Thoracic aorta (tissue), 2 donors: ENCODE data around the gene ANO7. TPM values are rescaled to one million over a fixed set of nuclear protein-coding genes. Genes with fewer than 3 reads are reported as not detected.

Experiments used
- ATAC-seq: fragments of 150-250 bp; one replicate; pipeline ENCODE4 v1.8.0; 2017; ENCODE audit warnings: low read depth; ENCODE audit not compliant: insufficient number of reproducible peaks, low FRiP score
- DNase-seq: peaks from one replicate; pipeline ENCODE4 v3.0.0-alpha.2; 2020; ENCODE audit warnings: low spot score
- H3K27ac ChIP-seq, 2 donors: fragments of 200-600 bp; sonication (generic); 1 replicate in 1 of 2; 2 replicates in 1 of 2; pipeline ENCODE4 v1.5.1; 2016; ENCODE audit warnings: mild to moderate bottlenecking in 2 of 2, moderate library complexity in 2 of 2
- H3K27me3 ChIP-seq: fragments of 200-600 bp; sonication (generic); replicated peaks from 2 replicates; pipeline ENCODE4 v1.6.0; 2016; ENCODE audit warnings: mild to moderate bottlenecking; ENCODE audit not compliant: insufficient read depth
- H3K36me3 ChIP-seq: fragments of 200-600 bp; sonication (generic); one replicate; pipeline ENCODE4 v1.5.1; 2016
- H3K4me1 ChIP-seq, 2 donors: fragments of 200-600 bp; sonication (generic); 1 replicate in 1 of 2; 2 replicates in 1 of 2; pipeline versions ENCODE4 v1.5.1 to v1.6.0; 2016; ENCODE audit warnings: low read depth in 2 of 2, mild to moderate bottlenecking in 1 of 2; ENCODE audit not compliant: control insufficient read depth in 1 of 2
- H3K4me3 ChIP-seq: fragments of 200-600 bp; sonication (generic); 2 replicates; pipeline ENCODE4 v1.5.1; 2016; ENCODE audit warnings: mild to moderate bottlenecking
- H3K9me3 ChIP-seq: fragments of 200-600 bp; sonication (generic); 2 replicates; pipeline ENCODE4 v1.5.1; 2016
- CTCF ChIP-seq: fragments of 200-600 bp; sonication (generic); IDR thresholded peaks from one replicate; pipeline ENCODE4 v1.5.1; 2019; ENCODE audit warnings: antibody characterized with exemption
- total RNA-seq, 2 donors: library from RNA; depleted of rRNA; stranded (reverse); fragments of >200 nt; gene quantifications; one replicate each; pipeline versions ENCODE4 v1.1.0 to v1.2.3, GENCODE V29; 2016

Gene ANO7
- total RNA-seq, 2 donors from 2014 or later: 0.27 to 1.2 TPM

- Histone ChIP-seq H3K36me3 (peaks cover 62% of the 10 kb centered on the region), H3K9me3 (no peaks in the 10 kb centered on the region), H3K27ac (no peak overlapping the region), H3K4me1 (no peaks in the 10 kb centered on the region), H3K4me3 (no peak overlapping the region), H3K27me3 (no peaks in the 10 kb centered on the region)
- no peak for ATAC-seq
- TF ChIP-seq CTCF: no peak
- no peak for DNase-seq
These were observed 39.1 kb downstream of the ANO7 start for GRCh38 chr2:241227594-241227993.

GRCh38 chr2:241228081-241228859 lies 39.8 kb downstream of the ANO7 start:
- Histone ChIP-seq H3K27ac (no peak overlapping the region), H3K4me3 (no peak overlapping the region), H3K27me3 (no peaks in the 10 kb centered on the region), H3K4me1 (no peaks in the 10 kb centered on the region), H3K36me3 (peaks cover 68% of the 10 kb centered on the region), H3K9me3 (no peaks in the 10 kb centered on the region)
- no peak for TF ChIP-seq CTCF
- no peak for ATAC-seq
- DNase-seq: no peak

GRCh38 chr2:241228860-241229516 lies 40.5 kb downstream of the ANO7 start:
- ATAC-seq (no peak), DNase-seq (no peak)
- Histone ChIP-seq H3K4me3 (no peak overlapping the region), H3K9me3 (no peaks in the 10 kb centered on the region), H3K4me1 (no peaks in the 10 kb centered on the region), H3K36me3 (peaks cover 76% of the 10 kb centered on the region), H3K27ac (no peak overlapping the region), H3K27me3 (no peaks in the 10 kb centered on the region)
- TF ChIP-seq CTCF: no peak

GRCh38 chr2:241229563-241230401 lies 41.3 kb downstream of the ANO7 start:
- H3K4me3 ChIP-seq: no peak overlapping the region
- no peaks in the 10 kb centered on the region for H3K4me1 ChIP-seq
- H3K27me3 ChIP-seq: no peaks in the 10 kb centered on the region
- H3K9me3 ChIP-seq: no peaks in the 10 kb centered on the region
- TF ChIP-seq CTCF: no peak
- no peak overlapping the region for H3K27ac ChIP-seq
- ATAC-seq (no peak), DNase-seq (no peak)
- H3K36me3 ChIP-seq: peaks cover 83% of the 10 kb centered on the region

GRCh38 chr2:241230435-241230834 lies 42.0 kb downstream of the ANO7 start:
- Histone ChIP-seq H3K27me3 (no peaks in the 10 kb centered on the region), H3K36me3 (peaks cover 89% of the 10 kb centered on the region), H3K27ac (no peak overlapping the region), H3K4me3 (no peak overlapping the region), H3K9me3 (no peaks in the 10 kb centered on the region), H3K4me1 (no peaks in the 10 kb centered on the region)
- DNase-seq (no peak), ATAC-seq (no peak)
- no peak for TF ChIP-seq CTCF
